Measurements from ENCODE around the gene EEFSEC. TPM values are rescaled to one million over a fixed set of nuclear protein-coding genes. Genes with fewer than 3 reads are reported as not detected.

Gene EEFSEC
- total RNA-seq, 1 experiment from 2014 or later: 15.4 TPM

DNA sequence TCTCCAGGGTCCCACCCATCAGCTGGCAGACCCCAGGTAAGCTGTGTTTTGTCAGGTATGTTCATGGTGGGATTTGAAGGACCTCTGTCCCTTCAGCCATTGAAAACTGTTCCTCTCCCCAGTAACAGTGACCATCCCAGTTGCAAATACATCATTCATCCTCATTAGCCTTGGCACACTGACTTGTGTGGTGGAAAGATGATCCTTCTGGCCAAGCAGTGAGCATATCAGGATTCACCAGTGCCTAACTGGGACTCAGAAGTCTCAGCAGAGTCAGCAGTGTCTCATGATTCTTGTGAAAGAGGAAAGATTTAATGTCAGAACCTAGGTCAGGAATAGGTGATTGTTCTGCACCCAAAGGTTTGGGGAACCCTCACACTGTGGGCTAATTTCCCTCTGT is 223.2 kb downstream of the EEFSEC start:
- no peak for ATAC-seq
- no peaks in the 10 kb centered on the region for H3K36me3 ChIP-seq (ENCODE audit: control insufficient read depth, insufficient read depth, low read length)
- in situ Hi-C loops (cut with HindIII; ENCODE audit: low pct_unique_long_range_greater_than_20kb, low sequenced_read_pairs): no loop called here
- no peak for TF ChIP-seq POLR2AphosphoS5 (IDR thresholded peaks at IDR 0.05; ENCODE audit: low read depth, low read length)
- TF ChIP-seq, protein P1, sequence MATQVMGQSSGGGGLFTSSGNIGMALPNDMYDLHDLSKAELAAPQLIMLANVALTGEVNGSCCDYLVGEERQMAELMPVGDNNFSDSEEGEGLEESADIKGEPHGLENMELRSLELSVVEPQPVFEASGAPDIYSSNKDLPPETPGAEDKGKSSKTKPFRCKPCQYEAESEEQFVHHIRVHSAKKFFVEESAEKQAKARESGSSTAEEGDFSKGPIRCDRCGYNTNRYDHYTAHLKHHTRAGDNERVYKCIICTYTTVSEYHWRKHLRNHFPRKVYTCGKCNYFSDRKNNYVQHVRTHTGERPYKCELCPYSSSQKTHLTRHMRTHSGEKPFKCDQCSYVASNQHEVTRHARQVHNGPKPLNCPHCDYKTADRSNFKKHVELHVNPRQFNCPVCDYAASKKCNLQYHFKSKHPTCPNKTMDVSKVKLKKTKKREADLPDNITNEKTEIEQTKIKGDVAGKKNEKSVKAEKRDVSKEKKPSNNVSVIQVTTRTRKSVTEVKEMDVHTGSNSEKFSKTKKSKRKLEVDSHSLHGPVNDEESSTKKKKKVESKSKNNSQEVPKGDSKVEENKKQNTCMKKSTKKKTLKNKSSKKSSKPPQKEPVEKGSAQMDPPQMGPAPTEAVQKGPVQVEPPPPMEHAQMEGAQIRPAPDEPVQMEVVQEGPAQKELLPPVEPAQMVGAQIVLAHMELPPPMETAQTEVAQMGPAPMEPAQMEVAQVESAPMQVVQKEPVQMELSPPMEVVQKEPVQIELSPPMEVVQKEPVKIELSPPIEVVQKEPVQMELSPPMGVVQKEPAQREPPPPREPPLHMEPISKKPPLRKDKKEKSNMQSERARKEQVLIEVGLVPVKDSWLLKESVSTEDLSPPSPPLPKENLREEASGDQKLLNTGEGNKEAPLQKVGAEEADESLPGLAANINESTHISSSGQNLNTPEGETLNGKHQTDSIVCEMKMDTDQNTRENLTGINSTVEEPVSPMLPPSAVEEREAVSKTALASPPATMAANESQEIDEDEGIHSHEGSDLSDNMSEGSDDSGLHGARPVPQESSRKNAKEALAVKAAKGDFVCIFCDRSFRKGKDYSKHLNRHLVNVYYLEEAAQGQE (IDR thresholded peaks at IDR 0.05; ENCODE audit: insufficient read depth in 1 of 2, low read depth in 2 of 2, low read length in 1 of 2): no peak
- no peak for TF ChIP-seq TCF7L2 (IDR thresholded peaks at IDR 0.05; ENCODE audit: low read depth, low read length)
- no peak for TF ChIP-seq SIN3A (IDR thresholded peaks at IDR 0.05; ENCODE audit: borderline replicate concordance, insufficient read depth, low read depth, low read length)
- TF ChIP-seq, protein P2, sequence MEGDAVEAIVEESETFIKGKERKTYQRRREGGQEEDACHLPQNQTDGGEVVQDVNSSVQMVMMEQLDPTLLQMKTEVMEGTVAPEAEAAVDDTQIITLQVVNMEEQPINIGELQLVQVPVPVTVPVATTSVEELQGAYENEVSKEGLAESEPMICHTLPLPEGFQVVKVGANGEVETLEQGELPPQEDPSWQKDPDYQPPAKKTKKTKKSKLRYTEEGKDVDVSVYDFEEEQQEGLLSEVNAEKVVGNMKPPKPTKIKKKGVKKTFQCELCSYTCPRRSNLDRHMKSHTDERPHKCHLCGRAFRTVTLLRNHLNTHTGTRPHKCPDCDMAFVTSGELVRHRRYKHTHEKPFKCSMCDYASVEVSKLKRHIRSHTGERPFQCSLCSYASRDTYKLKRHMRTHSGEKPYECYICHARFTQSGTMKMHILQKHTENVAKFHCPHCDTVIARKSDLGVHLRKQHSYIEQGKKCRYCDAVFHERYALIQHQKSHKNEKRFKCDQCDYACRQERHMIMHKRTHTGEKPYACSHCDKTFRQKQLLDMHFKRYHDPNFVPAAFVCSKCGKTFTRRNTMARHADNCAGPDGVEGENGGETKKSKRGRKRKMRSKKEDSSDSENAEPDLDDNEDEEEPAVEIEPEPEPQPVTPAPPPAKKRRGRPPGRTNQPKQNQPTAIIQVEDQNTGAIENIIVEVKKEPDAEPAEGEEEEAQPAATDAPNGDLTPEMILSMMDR (IDR thresholded peaks at IDR 0.05): no peak
- CTCF ChIA-PET: no interaction called here
- H3K9me3 ChIP-seq (ENCODE audit: control insufficient read depth, insufficient read depth, low read depth, low read length): no peaks in the 10 kb centered on the region
- DNase-seq (ENCODE audit: low read depth, low spot score): no peak
- POLR2A ChIA-PET: no interaction called here
- intact Hi-C loops (cut with micrococcal nuclease; ENCODE audit: unreplicated experiment): no loop called here
- H3K4me3 ChIP-seq (ENCODE audit: low read depth in 2 of 2, low read length in 2 of 2): no peak overlapping the region
- no TSS peak for BruUV-seq (replicated peaks)
- H3K27me3 ChIP-seq (ENCODE audit: control insufficient read depth, insufficient read depth, low read length): no peaks in the 10 kb centered on the region
- peaks cover 7% of the 10 kb centered on the region for H3K4me1 ChIP-seq (ENCODE audit: control insufficient read depth, insufficient read depth, low read length)
- H3K27ac ChIP-seq (ENCODE audit: low read length): peak overlapping the region; percentile 4; the same call in 1 of the 2 replicates

DNA sequence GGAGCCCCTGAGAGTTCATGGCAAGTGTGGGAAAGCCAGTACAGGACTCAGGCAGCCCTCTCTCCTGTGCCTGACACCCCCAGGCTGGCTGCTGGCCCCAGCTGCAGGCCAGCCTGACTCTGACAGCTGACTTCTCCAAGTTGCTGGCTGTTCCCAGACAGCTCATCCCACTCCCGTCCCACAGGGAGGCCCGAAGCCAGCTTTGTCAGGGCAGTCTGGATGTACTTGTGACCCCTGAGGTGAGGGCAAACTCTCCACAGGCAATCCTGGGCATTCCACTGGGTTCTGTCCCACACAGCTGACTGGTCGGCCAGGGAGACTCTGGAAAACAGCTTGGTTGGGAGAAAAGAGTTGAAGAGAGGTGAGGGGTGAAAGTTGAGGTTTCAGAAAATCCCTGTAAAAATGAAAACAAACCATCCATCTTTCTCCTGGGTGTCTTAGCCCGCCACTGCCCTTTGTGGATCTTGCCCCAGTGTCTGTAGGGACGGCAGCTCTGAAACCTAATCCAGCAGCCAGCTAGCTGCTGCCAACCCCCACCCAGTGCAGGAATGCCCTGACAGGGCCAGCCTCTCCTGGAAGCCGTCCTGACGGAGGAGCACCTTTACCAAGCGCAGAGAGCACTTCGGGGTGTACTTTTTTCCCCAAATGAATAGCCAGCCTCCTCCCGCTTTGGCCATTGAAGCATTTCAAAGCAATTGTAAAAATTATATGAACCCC is 225.5 kb downstream of the EEFSEC start:
- intact Hi-C loops (cut with micrococcal nuclease; ENCODE audit: unreplicated experiment) (no loop called here), in situ Hi-C loops (cut with HindIII; ENCODE audit: low pct_unique_long_range_greater_than_20kb, low sequenced_read_pairs) (no loop called here)
- Histone ChIP-seq H3K27ac (ENCODE audit: low read length) (peak overlapping the region; percentile 29; the same call in 1 of the 2 replicates), H3K36me3 (ENCODE audit: control insufficient read depth, insufficient read depth, low read length) (no peaks in the 10 kb centered on the region), H3K9me3 (ENCODE audit: control insufficient read depth, insufficient read depth, low read depth, low read length) (no peaks in the 10 kb centered on the region), H3K27me3 (ENCODE audit: control insufficient read depth, insufficient read depth, low read length) (no peaks in the 10 kb centered on the region), H3K4me3 (ENCODE audit: low read depth in 2 of 2, low read length in 2 of 2) (no peak overlapping the region), H3K4me1 (ENCODE audit: control insufficient read depth, insufficient read depth, low read length) (peaks cover 28% of the 10 kb centered on the region)
- no TSS peak for BruUV-seq (replicated peaks)
- DNase-seq (ENCODE audit: low read depth, low spot score) (no peak), ATAC-seq (no peak)
- no peak for TF ChIP-seq TCF7L2 (IDR thresholded peaks at IDR 0.05; ENCODE audit: low read depth, low read length)
- no peak for TF ChIP-seq SIN3A (IDR thresholded peaks at IDR 0.05; ENCODE audit: borderline replicate concordance, insufficient read depth, low read depth, low read length)
- TF ChIP-seq, protein P1 (IDR thresholded peaks at IDR 0.05; ENCODE audit: insufficient read depth in 1 of 2, low read depth in 2 of 2, low read length in 1 of 2): no peak
- no peak for TF ChIP-seq POLR2AphosphoS5 (IDR thresholded peaks at IDR 0.05; ENCODE audit: low read depth, low read length)
- TF ChIP-seq, protein P2 (IDR thresholded peaks at IDR 0.05): no peak
- CTCF ChIA-PET: no interaction called here
- POLR2A ChIA-PET: interaction anchor here (0.5 kb wide), 1 partner anchor 105 kb away, joined by 4 read pairs; no protein-coding TSS in a partner anchor

Measured in Panc1 (cell line).